HS-5 (cell line): ENCODE results near the gene ABCA7.

Source experiments
- DNase-seq: peaks from one replicate; pipeline ENCODE4 v3.0.0-alpha.2; 2012; ENCODE audit warnings: low read depth

Gene ABCA7

GRCh38 chr19:1070931-1071791 is 31.3 kb downstream of the ABCA7 start:
- no peak for DNase-seq

GRCh38 chr19:1072371-1073015 is 32.6 kb downstream of the ABCA7 start:
- DNase-seq, result no peak

DNA sequence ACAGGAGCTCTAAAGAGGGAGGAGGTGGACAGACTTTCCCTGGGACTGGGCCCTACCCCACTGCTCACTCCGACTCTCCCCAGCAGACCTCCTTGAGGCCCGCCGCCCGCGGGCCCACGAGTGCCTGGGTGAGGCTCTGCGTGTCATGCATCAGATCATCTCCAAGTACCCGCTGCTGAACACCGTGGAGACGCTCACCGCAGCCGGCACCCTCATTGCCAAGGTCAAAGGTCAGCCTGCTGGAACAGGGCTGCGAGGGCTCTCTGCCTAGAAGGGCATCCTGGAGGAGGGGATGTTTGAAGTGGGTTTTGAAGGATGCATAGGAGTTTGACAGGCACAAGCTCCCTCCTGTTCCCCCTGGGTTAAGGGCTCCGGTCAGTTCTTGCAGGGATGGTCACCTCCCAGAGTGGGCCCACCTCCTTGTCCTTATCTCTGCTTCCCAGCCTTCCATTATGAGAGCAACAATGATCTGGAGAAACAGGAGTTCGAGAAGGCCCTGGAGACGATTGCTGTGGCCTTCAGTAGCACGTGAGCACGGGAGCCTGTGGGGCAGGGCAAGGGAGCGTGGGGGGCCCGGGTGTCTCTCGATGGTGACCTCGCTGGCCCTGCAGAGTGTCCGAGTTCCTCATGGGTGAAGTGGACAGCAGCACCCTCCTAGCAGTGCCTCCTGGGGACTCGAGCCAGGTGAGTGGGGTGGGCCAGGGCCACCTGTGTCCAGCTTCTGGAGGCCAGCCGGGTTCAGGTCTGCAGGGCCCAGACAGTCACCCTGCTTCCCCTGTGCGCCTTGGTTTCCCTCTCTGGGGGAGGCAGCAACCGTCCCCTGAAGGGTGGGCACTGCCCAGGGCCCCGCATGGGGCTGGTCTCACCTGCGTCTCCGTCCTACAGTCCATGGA is 33.4 kb downstream of the ABCA7 start:
- no peak for DNase-seq

DNA sequence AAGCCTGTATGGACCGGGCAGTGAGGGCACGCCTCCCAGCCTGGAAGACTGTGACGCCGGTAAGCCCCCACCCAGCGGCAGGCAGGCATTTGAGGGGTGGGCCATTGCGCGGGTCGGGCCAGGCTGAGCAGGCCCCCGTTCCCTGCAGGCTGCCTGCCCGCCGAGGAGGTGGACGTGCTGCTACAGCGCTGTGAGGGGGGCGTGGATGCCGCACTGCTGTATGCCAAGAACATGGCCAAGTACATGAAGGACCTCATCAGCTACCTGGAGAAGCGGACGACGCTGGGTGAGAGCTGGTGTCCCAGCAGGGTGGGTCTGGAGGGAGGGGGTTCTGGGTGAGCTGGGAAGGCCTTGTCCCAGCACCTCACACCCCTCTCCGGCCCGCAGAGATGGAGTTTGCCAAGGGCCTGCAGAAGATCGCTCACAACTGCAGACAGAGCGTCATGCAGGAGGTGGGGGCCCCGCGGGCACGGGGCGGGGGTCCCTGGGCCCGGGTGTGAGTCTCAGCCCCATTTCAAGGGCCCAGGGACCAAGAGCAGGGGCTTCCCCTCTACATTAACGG is 34.1 kb downstream of the ABCA7 start:
- DNase-seq, result no peak

- no peak for DNase-seq
These were observed 34.8 kb downstream of the ABCA7 start for GRCh38 chr19:1074544-1075283.

DNA sequence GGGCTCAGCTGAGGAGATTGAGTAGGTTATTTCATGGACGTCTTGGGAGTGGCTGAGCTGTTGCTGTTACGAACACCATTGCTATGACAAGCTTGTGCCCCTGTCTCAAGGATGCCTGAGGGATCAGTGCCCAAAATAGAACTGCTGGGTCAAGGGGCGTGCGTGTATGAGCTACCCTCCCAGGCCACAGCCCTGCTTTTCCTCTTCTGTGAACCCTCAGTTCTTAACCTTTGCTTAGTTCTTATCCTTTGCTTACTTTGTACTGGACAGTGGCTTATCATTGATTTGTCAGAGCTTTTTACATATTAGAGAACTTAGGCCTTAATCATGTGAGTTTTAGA is 36.1 kb downstream of the ABCA7 start:
- no peak for DNase-seq

DNA sequence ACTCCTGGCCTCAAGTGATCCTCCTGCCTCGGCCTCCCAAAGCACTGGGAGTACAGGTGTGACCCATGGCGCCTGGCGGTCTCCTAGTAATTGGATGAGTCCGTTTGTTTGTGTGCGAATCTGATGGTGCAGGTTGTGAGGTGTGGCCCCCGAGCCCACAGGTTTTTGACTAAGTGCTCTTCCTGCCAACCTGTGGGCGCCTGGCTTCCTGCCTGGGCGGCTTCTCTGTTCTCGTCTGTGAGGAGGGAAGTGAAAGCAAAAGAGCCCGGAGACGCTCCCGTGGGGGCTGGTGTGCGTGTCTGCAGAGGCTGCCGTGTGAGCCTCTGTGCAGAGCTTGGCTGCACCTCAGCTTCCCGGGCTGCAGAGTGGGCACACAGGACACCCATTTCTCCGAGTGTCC is 37.0 kb downstream of the ABCA7 start:
- DNase-seq, result no peak

DNA sequence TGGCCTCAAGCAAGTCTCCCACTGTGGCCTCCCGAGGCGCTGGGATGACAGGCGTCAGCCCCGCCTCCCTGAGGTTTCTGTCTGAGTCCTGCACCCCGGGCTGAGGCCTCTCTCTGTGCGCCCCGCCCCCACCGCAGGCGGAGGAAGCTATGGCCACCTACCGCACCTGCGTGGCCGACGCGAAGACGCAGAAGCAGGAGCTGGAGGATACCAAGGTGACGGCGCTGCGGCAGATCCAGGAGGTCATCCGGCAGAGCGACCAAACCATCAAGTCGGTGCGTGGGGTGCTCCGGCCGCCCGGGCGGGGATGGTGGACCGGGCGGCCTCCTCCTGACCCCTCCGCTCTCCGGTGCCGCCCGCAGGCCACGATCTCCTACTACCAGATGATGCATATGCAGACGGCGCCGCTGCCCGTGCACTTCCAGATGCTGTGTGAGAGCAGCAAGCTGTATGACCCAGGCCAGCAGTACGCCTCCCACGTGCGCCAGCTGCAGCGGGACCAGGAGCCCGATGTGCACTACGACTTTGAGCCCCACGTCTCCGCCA is 39.7 kb downstream of the ABCA7 start:
- no peak for DNase-seq

- no peak for DNase-seq
These were observed 40.7 kb downstream of the ABCA7 start for GRCh38 chr19:1080360-1081161.

DNA sequence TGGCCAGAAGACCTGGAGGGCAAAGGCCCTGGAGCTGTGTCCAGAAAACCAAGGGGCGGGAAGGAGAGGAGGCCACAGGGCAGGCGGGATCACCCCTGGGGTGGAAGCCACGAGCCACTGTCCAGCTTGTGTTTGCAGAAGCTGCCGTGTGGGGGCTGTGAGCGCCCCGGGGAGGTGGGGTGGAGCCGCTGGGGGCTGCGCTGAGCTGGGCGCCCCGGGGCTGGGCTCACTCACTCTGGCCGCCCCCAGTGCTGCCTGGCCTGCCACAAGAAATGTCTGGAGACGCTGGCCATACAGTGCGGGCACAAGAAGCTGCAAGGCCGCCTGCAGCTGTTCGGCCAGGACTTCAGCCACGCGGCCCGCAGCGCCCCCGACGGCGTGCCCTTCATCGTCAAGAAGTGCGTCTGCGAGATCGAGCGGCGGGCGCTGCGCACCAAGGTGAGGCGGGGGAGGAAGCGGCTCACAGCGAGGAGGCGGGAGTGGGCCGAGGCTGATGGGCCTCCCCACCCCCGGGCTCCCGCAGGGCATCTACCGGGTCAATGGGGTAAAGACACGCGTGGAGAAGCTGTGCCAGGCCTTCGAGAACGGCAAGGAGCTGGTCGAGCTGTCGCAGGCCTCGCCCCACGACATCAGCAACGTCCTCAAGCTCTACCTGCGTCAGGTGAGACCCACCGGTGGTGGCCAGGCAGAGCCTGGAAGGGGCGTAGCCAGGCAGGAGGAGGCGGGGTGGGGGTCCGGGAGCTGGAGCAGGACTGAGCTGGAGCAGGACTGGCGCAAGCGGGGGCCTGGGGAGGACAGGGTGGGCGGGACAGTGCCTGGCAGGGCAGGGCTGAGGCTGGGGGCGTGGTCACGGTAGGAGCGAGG is 41.6 kb downstream of the ABCA7 start:
- DNase-seq, result no peak

DNA sequence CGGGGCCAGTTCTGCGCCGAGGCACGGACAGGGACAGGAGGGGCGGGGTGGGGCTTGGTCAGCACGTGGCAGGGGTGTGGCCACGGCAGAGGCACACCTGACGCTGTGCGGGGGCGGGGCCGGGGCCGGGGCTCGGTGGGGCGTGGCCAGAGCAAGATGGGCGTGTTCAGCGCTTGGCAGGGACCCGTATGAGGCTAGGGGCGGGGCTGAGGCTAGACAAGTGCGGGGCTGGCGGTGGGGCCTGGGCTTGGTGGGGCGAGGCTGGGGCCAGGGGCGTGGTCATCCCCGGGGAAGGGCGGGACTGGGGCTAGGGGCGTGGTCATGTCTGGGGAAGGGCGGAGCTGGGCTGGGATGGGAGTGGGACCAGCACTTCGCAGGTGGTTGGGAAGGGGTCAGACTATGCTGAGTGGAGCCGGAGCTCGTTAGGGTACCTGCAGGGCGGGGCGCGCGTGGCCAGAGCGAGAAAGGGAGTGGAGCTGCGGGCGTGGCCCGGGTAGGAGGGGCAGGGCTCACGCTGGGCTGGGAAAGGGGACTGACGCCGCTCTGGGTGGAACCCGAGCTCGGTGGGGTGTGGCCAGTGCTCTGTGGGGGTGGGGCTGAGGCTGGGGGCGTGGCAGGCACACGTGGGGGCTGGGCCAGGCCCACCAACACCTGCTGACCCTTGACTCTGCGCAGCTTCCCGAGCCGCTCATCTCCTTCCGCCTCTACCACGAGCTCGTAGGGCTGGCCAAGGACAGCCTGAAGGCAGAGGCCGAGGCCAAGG is 42.4 kb downstream of the ABCA7 start:
- no peak for DNase-seq

- no peak for DNase-seq
These were observed 43.3 kb downstream of the ABCA7 start for GRCh38 chr19:1082928-1083816.

GRCh38 chr19:1084024-1084868 is 44.3 kb downstream of the ABCA7 start:
- no peak for DNase-seq

GRCh38 chr19:1085053-1085658 is 45.2 kb downstream of the ABCA7 start:
- DNase-seq, result no peak

GRCh38 chr19:1085676-1086442 is 46.0 kb downstream of the ABCA7 start:
- no peak for DNase-seq

GRCh38 chr19:1086613-1087012 is 46.7 kb downstream of the ABCA7 start:
- no peak for DNase-seq
